IMR-90 (cell line): ENCODE data around the gene CADM3.

ENCODE experiments used
- BHLHE40 ChIP-seq: fragments of 150-350 bp; IDR thresholded peaks from 2 replicates; pipeline ENCODE4 v1.6.1; 2016; ENCODE audit warnings: mild to moderate bottlenecking, low read depth, low read length
- CEBPB ChIP-seq: IDR thresholded peaks from 2 replicates; pipeline ENCODE4 v1.6.1; 2012; ENCODE audit warnings: low read depth, low read length, improper control_type of control experiment
- CTCF ChIP-seq: conservative IDR thresholded peaks from 2 replicates; pipeline ENCODE4 v1.5.1; 2012; ENCODE audit warnings: mild to moderate bottlenecking, low read depth, low read length, improper control_type of control experiment
- FOS ChIP-seq: fragments of 150-350 bp; IDR thresholded peaks from 2 replicates; pipeline ENCODE4 v1.6.1; 2016; ENCODE audit warnings: low read depth, low read length
- MAFK ChIP-seq: IDR thresholded peaks from 2 replicates; pipeline ENCODE4 v1.6.1; 2012; ENCODE audit warnings: low read depth, low read length, improper control_type of control experiment
- MXI1 ChIP-seq: IDR thresholded peaks from 2 replicates; pipeline ENCODE4 v1.6.1; 2012; ENCODE audit warnings: low read depth, mild to moderate bottlenecking, low read length, moderate library complexity, borderline replicate concordance
- NFE2L2 ChIP-seq: fragments of 150-350 bp; IDR thresholded peaks from 2 replicates; pipeline ENCODE4 v1.6.1; 2016; ENCODE audit warnings: low read depth, mild to moderate bottlenecking, low read length
- POLR2A ChIP-seq: IDR thresholded peaks from 2 replicates; pipeline ENCODE4 v1.6.1; 2012; ENCODE audit warnings: mild to moderate bottlenecking, low read depth, low read length
- RAD21 ChIP-seq: IDR thresholded peaks from 2 replicates; pipeline ENCODE4 v1.6.1; 2012; ENCODE audit warnings: low read length, improper control_type of control experiment
- RCOR1 ChIP-seq: IDR thresholded peaks from 2 replicates; pipeline ENCODE4 v1.6.1; 2012; ENCODE audit warnings: mild to moderate bottlenecking, low read length, improper control_type of control experiment; ENCODE audit not compliant: insufficient replicate concordance
- SMC3 ChIP-seq: fragments of 150-350 bp; IDR thresholded peaks from 2 replicates; pipeline ENCODE4 v1.6.1; 2016; ENCODE audit warnings: low read depth, mild to moderate bottlenecking, antibody characterized with exemption, low read length, moderate library complexity
- USF2 ChIP-seq: fragments of 150-350 bp; IDR thresholded peaks from 2 replicates; pipeline ENCODE4 v1.6.1; 2017; ENCODE audit warnings: mild to moderate bottlenecking, antibody characterized with exemption, low read length, low read depth

GRCh38 chr1:159170639-159171038 lies 776 bp upstream of the CADM3 start:
- TF ChIP-seq MAFK (no peak), POLR2A (no peak), CTCF (no peak), BHLHE40 (no peak), FOS (no peak), MXI1 (no peak), SMC3 (no peak), CEBPB (no peak), USF2 (no peak), RAD21 (no peak), RCOR1 (no peak), NFE2L2 (no peak)
